DOHH2 (cell line): ENCODE data around the gene HECTD1.
"Not testable (repeated sequence)": the region's sequence is repeated elsewhere in the genome, so short reads cannot be mapped to it uniquely, and the experiment has no call there.

Experiments
- H3F3A ChIP-seq: fragments of 200-600 bp; sonication (generic), shearing (Covaris generic); 2 replicates; pipeline ENCODE4 v1.6.0; 2016; ENCODE audit warnings: antibody characterized with exemption, mild to moderate bottlenecking; ENCODE audit not compliant: control insufficient read depth, insufficient read depth
- H3K27ac ChIP-seq: fragments of 200-600 bp; sonication (generic); 2 replicates; pipeline ENCODE4 v1.5.1; 2014; ENCODE audit warnings: low read depth, mild to moderate bottlenecking, low read length, moderate library complexity
- H3K27me3 ChIP-seq: fragments of 200-600 bp; sonication (generic); 2 replicates; pipeline ENCODE4 v1.6.1; 2014; ENCODE audit warnings: mild to moderate bottlenecking, low read length, mixed read lengths; ENCODE audit not compliant: control insufficient read depth
- H3K36me3 ChIP-seq: fragments of 200-600 bp; sonication (generic); 2 replicates; pipeline ENCODE4 v1.6.1; 2014; ENCODE audit warnings: mild to moderate bottlenecking, low read length, moderate library complexity, mixed read lengths; ENCODE audit not compliant: control insufficient read depth
- H3K4me1 ChIP-seq: fragments of 200-600 bp; sonication (generic); 2 replicates; pipeline ENCODE4 v1.6.1; 2014; ENCODE audit warnings: mild to moderate bottlenecking, low read length, mixed read lengths; ENCODE audit not compliant: control insufficient read depth
- H3K4me2 ChIP-seq: fragments of 200-600 bp; sonication (generic); 2 replicates; pipeline ENCODE4 v1.6.0; 2014; ENCODE audit warnings: mild to moderate bottlenecking, low read length, moderate library complexity
- H3K4me3 ChIP-seq: fragments of 200-600 bp; sonication (generic); 2 replicates; pipeline ENCODE4 v1.5.1; 2014; ENCODE audit warnings: mild to moderate bottlenecking, low read length, mixed read lengths
- H3K79me2 ChIP-seq: fragments of 200-600 bp; sonication (generic); 2 replicates; pipeline ENCODE4 v1.6.1; 2014; ENCODE audit warnings: mild to moderate bottlenecking, low read length, mixed read lengths; ENCODE audit not compliant: control insufficient read depth
- H3K9me2 ChIP-seq: fragments of 200-600 bp; sonication (generic); replicated peaks from 2 replicates; pipeline ENCODE4 v1.6.1; 2014; ENCODE audit warnings: mild to moderate bottlenecking, low read length, mixed read lengths; ENCODE audit not compliant: control insufficient read depth
- H3K9me3 ChIP-seq: fragments of 200-600 bp; sonication (generic); 2 replicates; pipeline ENCODE4 v1.6.1; 2014; ENCODE audit warnings: antibody characterized with exemption, low read length, mixed read lengths; ENCODE audit not compliant: control insufficient read depth, insufficient read depth
- H4K20me1 ChIP-seq: fragments of 200-600 bp; sonication (generic); 2 replicates; pipeline ENCODE4 v1.6.0; 2014; ENCODE audit warnings: low read depth, mild to moderate bottlenecking, antibody characterized with exemption, low read length, moderate library complexity; ENCODE audit not compliant: control insufficient read depth, insufficient read depth
- EZH2phosphoT487 ChIP-seq: fragments of 200-600 bp; sonication (generic); IDR thresholded peaks from 2 replicates; pipeline ENCODE4 v1.6.1; 2017; ENCODE audit warnings: borderline replicate concordance, mild to moderate bottlenecking, antibody characterized with exemption, low read length, moderate library complexity, mixed read lengths
- TF ChIP-seq, protein P1 (sequence below): fragments of 200-600 bp; sonication (generic); IDR thresholded peaks from one replicate; pipeline ENCODE4 v1.5.1; 2014; ENCODE audit warnings: antibody characterized with exemption, mild to moderate bottlenecking, low read depth, low read length; ENCODE audit not compliant: poor library complexity, severe bottlenecking

HECTD1 gene

DNA sequence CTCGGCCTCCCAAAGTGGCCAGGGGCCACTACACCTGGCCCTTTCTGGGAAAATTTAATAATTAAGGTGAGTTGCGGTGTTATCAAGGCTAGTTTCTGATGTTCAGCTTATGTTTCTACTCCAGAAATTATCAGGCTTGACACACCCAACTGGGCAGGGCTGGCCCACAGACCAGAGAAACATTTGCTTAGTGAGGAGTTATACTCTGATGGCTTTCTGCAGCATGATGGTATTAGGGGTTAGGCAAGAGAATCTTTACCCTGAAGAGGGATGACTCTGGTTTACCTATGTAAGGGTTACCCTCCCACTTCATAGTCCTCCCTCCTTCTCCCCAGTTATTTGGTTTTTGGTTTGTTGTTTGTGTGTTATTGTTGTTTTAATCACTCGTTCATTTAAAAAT lies 24.5 kb upstream of the HECTD1 start:
- Histone ChIP-seq H4K20me1 (no peaks in the 10 kb centered on the region), H3K4me1 (no peaks in the 10 kb centered on the region), H3K9me2 (no peaks in the 10 kb centered on the region), H3K4me3 (no peak overlapping the region), H3K4me2 (no peak overlapping the region), H3K9me3 (no peaks in the 10 kb centered on the region), H3K79me2 (no peaks in the 10 kb centered on the region), H3K27ac (no peak overlapping the region), H3K27me3 (peaks cover 2% of the 10 kb centered on the region; the same call in 1 of the 2 replicates), H3F3A (no peaks in the 10 kb centered on the region), H3K36me3 (no peaks in the 10 kb centered on the region)
- TF ChIP-seq, protein P1, sequence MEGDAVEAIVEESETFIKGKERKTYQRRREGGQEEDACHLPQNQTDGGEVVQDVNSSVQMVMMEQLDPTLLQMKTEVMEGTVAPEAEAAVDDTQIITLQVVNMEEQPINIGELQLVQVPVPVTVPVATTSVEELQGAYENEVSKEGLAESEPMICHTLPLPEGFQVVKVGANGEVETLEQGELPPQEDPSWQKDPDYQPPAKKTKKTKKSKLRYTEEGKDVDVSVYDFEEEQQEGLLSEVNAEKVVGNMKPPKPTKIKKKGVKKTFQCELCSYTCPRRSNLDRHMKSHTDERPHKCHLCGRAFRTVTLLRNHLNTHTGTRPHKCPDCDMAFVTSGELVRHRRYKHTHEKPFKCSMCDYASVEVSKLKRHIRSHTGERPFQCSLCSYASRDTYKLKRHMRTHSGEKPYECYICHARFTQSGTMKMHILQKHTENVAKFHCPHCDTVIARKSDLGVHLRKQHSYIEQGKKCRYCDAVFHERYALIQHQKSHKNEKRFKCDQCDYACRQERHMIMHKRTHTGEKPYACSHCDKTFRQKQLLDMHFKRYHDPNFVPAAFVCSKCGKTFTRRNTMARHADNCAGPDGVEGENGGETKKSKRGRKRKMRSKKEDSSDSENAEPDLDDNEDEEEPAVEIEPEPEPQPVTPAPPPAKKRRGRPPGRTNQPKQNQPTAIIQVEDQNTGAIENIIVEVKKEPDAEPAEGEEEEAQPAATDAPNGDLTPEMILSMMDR: no peak
- no peak for TF ChIP-seq EZH2phosphoT487

GRCh38 chr14:31231272-31231671 lies 23.7 kb upstream of the HECTD1 start:
- not testable (repeated sequence) for H3K79me2 ChIP-seq, H3K4me2 ChIP-seq, H3K36me3 ChIP-seq, H3K4me1 ChIP-seq, H4K20me1 ChIP-seq, H3K4me3 ChIP-seq, H3K27me3 ChIP-seq, H3K27ac ChIP-seq, H3F3A ChIP-seq, H3K9me3 ChIP-seq, H3K9me2 ChIP-seq

GRCh38 chr14:31230573-31230958 lies 23.0 kb upstream of the HECTD1 start:
- Histone ChIP-seq H3F3A (no peaks in the 10 kb centered on the region), H3K79me2 (no peaks in the 10 kb centered on the region), H3K4me1 (no peaks in the 10 kb centered on the region), H3K4me2 (no peak overlapping the region), H4K20me1 (no peaks in the 10 kb centered on the region), H3K27me3 (peaks cover 2% of the 10 kb centered on the region; the same call in 1 of the 2 replicates), H3K9me3 (no peaks in the 10 kb centered on the region), H3K9me2 (no peaks in the 10 kb centered on the region), H3K27ac (no peak overlapping the region), H3K4me3 (no peak overlapping the region), H3K36me3 (no peaks in the 10 kb centered on the region)
- TF ChIP-seq EZH2phosphoT487: no peak
- TF ChIP-seq, protein P1: no peak

- no peak for TF ChIP-seq EZH2phosphoT487
- TF ChIP-seq, protein P1: no peak
- Histone ChIP-seq H3K79me2 (no peaks in the 10 kb centered on the region), H3K9me3 (no peaks in the 10 kb centered on the region), H3F3A (no peaks in the 10 kb centered on the region), H3K27ac (no peak overlapping the region), H3K4me2 (no peak overlapping the region), H4K20me1 (no peaks in the 10 kb centered on the region), H3K27me3 (peaks cover 2% of the 10 kb centered on the region; the same call in 1 of the 2 replicates), H3K4me3 (no peak overlapping the region), H3K4me1 (no peaks in the 10 kb centered on the region), H3K36me3 (no peaks in the 10 kb centered on the region), H3K9me2 (no peaks in the 10 kb centered on the region)
Observed at GRCh38 chr14:31229638-31230572, 22.3 kb upstream of the HECTD1 start.
